CD4-positive, alpha-beta T cell treated with Interferon alpha-2 for 1 hour (primary cell): Measurements from ENCODE around the gene LACTB.

Experiments used
- DNase-seq, 2 donors: peaks; one replicate each; pipeline ENCODE4 v3.0.0-alpha.2; 2020 to 2022

Gene LACTB, protein sequence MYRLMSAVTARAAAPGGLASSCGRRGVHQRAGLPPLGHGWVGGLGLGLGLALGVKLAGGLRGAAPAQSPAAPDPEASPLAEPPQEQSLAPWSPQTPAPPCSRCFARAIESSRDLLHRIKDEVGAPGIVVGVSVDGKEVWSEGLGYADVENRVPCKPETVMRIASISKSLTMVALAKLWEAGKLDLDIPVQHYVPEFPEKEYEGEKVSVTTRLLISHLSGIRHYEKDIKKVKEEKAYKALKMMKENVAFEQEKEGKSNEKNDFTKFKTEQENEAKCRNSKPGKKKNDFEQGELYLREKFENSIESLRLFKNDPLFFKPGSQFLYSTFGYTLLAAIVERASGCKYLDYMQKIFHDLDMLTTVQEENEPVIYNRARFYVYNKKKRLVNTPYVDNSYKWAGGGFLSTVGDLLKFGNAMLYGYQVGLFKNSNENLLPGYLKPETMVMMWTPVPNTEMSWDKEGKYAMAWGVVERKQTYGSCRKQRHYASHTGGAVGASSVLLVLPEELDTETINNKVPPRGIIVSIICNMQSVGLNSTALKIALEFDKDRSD

DNA sequence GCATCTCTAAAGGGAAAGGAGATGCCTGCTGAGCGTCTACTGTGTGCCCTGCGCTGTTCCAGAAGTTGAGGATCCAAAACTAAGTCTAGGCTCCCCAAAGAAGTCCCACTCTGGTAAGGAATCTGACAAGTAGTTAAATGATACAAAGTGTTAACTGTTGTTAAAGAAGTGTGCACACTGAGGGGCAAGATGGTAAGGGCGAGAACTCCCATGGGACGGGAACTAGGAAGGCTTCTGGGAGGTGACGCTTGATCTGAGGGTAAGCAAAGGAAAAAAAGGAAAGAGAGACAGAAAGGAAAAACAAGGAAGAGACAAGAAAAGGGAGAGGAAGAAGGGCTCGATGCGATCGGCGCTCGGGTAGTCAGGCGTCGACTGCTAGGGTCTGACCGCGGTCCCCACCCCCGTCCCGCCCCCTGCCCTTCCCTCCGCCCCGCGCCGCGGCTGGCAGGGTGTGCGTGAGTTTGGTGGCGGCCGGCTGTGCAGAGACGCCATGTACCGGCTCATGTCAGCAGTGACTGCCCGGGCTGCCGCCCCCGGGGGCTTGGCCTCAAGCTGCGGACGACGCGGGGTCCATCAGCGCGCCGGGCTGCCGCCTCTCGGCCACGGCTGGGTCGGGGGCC, at the start of gene LACTB:
TSS of gene LACTB (plus strand) at position 480 of the 620 bp plus-strand sequence. CDS start at position 491, 11 bp downstream.
- peak; percentile 84 to 86 for DNase-seq

DNA sequence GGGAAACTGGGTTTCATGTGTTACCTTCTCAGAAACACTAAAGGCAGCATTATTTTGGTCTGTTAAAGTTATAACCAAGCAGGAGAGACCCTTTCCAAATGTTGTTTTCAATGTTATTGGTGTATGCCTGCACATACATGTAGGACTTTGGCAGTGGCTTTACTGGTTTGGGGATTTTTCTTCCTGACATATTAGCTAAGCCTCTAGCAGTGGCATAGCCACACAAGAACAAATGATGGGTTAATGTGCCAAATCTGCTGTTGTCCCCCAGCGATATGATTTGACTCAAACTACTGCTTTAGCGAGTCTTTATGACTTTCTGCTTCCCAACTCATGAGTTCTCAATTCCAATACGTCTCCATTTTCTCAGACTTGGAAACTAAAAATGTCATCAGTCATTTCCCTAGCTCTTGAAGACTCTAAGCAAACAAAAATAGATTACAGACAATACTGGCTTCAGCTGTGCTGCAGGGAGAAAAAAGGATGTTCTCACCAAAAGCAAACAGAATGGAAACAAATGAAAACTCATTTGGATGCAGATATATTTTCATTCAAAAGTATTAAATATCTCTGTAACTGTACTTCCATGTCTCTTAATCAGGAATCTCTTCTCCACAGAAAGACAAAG, 49.5 kb upstream of the LACTB start:
- no peak for DNase-seq

DNA sequence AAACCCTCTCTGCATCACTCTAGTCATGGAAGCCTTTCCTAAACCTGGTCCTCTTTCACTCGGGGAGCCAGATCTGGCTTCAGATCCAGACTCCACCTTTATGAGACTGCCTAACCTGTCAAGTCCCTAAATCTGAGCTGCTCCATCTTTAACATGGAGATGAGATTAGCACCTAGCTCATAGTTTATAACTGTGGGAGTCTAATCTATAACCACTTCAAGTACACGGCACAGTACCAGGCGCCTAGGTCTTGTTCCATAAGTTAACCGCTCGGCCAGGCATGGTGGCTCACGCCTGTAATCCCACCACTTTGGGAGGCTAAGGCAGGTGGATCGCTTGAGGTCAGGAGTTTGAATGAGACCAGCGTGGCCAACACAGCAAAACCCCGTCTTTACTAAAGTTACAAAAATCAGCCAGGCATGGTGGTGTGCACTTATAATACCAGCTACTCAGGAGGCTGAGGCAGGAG, 48.8 kb upstream of the LACTB start:
- DNase-seq = no peak

DNA sequence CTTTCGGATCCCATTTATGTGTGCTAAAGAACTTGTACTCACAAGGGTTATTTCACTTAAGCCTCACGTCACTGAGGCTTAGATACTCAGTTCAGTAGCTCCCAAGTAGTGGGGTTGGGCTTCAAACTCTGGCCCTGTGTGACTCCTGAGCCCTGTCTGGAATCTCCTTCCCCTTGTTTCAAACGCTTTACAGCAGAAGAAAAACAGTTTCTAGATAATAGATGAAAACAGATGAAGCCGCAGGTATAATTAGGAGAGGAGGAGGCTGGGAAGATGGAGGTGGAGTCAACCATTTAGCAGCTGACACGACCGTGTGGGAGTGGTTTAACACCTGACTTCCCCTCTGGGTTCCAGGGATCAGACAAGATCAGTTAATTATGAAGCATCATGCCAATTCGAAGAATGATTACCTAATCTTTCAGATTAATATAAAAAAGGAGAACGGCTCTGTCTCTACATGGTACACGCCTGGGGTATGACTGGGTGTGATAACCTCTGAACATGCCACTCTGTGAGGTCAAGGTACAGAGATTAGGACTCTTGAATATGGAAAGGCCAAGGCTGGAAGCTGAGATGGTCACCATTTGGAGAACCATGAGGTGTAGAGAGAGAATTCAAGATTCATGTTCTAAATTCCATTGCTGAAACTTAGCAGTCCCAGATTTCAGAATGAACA, 48.0 kb upstream of the LACTB start:
- no peak for DNase-seq

DNA sequence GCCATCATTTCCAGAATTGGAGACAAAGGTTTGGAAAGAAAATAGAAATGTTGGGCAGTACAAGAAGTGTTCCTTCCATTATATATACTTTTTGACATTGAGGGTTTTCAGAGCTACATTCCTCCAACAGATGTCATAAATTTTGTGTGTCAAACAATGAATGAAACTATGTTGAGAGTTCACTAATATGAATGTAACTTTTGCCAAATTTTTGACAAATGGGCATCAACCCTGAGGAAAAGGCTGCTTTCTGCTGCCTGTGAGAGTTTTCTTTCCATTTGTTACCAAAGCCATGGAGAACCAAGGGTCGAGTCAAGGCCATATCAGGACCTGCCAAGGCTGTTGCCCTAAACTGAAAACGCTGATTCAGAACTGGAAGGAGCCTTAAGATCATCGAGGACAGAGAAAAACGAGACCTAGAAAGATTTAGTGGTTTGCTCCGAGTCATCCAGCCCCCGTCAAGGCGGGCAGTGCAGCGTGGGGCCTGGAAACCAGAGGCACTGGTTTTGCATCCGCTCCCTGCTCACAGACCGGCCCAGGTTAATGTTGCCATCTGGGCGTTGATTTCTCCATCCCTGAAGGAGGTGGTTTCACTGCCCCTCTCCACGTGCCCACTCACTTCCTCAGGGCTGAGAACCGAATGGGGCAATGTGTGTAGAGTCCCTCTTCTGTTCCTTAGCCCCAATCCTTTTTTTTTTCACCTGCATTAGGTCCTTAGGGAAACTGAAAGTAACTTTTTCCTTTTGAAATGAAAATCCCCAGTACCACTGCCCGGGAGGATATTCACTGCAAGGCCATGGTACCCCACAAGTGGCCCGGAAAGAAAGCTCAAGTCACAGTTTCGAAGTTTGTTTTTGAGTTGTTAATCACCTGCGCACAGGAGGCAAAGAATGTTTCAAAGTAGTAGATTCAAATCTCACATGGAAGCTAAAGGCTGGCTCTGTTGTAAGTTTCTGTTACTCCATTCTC, 46.4 kb upstream of the LACTB start:
- no peak for DNase-seq

DNA sequence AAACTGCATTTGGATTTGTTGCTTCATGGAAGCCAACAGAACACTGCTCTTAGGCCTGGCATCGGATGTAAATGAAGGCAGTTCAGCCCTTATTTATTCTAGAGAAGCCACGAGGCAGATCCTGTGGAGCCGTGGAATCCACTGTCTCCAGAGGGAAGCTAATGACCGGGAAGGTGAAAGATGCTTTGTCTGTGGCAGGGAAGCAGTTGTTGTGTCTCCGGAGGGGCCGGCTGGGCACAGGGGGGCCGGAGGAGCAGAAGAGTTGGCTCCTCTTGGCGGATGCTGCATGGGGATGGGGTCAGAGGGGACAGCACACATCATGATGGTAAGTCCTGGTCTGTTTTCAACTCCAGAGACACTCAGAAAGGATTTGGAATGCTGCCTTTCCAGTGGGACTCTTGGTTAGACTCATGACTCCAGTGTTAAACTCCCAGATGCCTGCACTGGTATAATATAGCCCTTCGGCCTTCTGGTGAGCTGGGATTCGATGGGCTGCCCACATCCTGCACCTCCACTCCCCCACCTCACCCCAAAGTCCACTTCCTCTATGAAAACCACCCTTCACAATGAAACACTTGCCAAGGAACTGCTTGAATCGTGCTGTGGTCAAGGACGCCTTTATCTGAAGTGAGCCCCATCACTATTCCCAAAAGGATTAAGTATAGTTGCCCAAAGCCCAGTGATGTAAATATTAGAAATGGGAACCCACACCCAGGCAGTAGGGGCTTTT, 45.5 kb upstream of the LACTB start:
- DNase-seq = no peak

DNA sequence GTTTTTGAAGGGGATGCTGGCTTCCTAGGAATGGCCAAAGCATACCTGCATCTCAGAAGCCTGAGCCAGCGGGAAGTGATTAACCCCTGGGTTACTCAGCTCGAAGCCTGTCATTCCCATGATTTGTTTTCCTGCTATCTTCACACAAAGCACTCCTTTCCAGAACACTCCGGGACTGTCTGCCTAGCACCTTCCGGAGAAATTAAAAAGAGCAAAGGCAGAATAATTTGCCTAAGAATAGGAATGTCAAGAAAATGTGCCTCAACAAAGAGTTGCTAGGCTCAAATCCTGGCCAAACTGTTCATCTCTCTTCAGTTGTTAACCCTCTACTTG, 45.0 kb upstream of the LACTB start:
- DNase-seq = no peak

DNA sequence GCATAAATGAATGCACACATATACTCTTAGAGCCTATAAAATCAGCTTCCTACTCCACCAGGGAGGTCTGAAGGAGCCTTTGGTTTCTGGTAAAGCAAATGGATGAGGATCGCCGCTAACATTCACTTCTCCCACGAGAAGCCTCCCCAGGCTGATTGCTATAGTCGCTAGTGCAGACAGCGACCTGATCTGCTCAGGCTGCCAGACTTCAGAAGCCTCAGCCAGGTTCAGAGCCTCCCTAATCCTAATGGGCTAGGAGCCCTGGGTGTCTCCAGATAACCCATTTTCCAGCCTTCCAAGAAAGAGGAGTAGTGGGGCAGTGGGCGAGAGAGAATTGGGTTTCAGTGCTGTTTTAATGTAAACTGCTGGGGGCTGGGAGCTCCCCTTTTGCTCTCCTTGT, 43.7 kb upstream of the LACTB start:
- no peak for DNase-seq

DNA sequence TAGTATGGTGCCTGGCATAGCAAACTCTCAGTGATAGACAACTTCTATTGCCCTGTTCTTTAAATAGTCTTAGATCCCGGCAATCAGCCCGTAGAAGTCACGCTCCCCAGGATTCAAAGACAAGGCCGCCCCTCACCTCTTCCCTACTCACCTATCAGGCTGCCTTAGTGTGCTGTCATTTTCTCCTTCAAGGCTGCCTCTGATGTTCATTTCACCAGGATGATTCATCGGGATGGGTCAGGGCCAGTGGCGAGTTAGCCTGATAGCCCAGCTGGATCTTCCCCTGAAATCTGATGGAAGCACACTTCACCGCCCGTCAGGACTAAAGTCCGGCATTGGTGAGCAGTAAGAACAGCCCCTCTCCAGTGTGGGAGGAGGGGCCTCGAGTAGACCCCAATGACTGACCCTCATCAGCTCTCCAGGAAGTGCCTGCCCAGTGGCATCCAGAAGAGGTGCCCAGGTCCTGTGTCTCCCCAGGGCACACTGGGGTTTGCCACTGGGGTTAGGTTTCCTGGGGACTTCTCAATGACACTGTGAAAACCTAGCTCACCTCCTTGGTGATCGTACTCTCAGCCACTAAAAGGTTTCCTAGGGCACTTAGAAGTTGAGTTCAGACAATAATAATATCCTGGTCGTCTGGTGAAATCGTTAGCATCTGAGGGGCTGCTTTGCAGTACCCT, 41.6 kb upstream of the LACTB start:
- no peak for DNase-seq

DNA sequence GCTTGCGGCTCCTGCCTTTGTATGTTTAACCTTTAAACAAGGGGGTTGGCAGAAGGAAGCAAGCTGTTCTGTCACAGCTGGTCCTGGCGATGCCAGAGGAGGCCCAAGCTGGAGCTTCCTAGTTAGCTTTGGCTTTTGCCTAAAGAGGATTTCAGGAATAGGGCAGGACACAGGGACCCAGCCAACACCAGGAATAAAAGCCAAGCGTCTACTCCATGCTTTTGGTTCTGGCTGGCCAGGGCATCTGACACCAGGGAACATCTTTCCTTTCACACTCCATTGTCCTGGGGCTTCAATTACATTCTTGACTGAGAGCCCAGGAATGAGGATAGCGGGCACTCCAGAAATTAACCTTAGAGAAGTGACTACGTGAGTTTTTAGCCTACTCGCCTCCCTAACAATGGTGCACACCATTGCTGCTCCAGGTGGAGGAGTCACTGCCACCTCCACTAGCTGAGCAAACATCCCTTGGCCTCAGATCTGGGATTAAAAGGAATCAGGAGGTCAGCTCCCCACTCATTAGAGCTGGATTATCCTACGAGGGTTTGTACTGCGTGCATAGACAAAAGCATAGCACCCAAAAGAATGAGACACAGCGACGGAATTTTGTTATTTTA, 40.9 kb upstream of the LACTB start:
- DNase-seq = no peak

DNA sequence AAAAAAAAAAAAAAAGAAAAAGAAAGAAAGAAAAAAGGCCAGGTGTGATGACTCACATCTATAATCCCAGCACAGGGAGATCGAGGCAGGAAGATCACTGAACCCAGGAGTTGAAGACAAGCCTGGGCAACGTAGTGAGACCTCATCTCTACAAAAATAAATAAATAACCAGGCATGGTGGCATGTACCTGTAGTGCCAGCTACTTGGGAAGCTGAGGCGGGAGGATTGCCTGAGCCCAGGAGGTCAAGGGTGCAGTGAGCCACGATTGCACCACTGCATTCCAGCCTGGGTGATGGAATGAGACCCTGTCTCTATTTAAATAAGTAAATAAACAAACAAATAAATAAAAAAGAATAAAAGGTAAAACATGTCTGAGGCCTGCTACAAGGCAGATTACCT, 39.3 kb upstream of the LACTB start:
- no peak for DNase-seq

DNA sequence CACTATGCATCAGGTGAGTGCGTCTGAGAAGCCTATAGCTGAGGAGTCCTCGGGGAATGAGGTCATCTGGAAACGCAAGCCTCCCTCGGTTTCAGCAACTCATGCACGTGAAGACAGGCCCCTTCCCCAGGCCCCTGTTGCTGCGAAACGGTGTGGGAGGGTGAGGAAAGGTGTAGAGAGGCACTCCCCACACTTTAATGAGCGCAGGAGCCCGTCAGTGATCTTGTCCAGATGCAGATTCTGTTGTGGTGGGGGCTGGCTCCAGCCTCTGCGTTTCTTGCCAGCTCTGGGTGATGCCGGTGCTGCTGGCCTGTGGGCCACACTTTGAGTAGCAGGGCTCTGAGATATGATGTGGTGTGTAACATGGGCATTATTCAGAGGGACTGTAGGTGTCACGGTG, 38.6 kb upstream of the LACTB start:
- DNase-seq = no peak

DNA sequence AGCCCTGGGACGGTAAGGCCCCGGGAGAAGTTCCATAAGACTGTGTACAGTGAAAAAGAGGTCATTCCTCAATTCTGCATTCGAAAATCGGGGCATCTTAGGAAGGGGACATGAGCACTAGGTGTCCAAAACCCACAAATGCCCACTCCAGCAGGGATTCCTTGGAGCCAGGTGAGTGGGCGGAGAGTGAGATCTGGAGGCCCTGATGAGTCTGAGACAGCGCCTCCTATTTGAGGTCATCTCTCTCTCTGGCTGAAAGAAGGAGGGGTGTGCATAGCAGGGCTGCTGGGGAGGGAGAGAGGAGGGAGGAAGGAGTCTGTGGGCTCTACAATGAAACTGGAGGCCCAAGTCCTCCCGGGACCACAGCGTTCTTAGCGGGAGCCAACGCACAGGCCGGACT, 38.1 kb upstream of the LACTB start:
- no peak for DNase-seq

DNA sequence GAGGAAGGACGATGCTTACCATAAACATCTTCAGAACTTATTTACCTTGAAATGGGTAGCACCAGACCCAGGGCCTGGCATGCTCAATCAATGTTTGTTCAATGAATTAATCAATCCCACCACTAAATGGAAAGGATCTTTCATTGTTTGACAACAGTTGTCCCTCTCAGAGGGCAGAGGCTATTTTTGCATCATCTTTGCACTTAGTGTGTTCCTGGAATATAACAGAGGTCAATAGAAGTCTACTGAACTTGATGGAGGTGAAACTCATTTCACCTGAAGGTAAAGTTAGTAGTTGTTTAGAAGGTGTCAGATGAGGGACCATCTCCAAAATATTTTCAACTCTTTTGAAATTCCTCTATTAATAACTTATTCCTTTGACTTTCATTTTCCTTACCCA, 36.9 kb upstream of the LACTB start:
- DNase-seq = no peak

DNA sequence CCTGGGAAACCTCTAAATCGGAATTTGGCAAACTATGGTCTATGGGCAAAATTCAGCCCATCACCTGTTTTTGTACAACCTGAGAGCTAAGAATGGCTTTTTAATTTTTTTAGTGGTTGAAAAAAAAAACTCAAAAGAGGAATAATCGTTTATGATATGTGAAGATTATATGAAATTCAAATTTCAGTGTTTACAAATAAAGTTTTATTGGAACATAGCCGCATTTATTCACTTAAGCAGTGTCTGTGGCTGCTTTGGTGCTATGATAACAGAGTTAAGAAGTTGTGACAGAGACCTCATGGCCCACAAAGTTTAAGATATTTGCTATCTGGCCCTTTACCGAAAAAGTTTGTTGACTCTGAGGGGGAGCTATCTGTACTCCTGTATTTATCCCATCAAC, 36.4 kb upstream of the LACTB start:
- DNase-seq = no peak

DNA sequence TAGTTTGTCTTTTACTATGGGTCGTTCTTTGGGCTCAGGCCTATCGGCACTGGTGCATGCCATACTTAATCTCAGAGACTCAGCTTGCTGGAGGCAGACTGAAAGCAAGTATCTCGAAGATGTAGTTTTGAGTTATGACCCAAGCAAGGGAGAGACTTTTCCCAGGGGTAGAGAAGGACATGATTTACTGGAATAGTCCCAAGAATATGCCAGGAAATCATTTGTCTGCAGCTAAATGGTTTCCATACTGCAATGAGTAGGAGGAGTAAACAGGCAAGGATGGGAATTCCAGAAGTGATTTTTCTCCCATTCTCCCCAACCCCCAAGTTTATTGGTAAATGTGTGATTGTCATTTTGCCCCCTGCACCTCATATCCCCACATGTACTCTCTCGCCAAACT, 35.4 kb upstream of the LACTB start:
- no peak for DNase-seq

DNA sequence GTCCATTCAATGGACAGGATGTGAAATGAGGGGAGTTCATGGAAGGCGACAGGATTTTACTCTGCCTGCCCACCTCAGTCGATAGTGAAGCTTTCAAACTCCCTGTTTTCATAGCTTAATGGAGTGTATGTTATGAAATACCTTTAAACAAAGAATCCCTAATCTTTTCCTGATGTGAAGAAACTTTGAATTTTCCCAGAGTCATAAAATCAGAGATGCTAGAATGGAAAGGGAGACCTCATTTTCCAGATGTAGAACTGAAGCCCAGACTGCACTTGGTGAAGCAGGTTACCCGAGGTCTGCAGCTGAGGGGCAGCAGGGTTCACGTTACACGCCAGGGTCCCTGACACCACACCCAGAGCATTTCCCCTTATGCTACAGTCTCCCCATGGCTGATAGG, 34.7 kb upstream of the LACTB start:
- no peak for DNase-seq

DNA sequence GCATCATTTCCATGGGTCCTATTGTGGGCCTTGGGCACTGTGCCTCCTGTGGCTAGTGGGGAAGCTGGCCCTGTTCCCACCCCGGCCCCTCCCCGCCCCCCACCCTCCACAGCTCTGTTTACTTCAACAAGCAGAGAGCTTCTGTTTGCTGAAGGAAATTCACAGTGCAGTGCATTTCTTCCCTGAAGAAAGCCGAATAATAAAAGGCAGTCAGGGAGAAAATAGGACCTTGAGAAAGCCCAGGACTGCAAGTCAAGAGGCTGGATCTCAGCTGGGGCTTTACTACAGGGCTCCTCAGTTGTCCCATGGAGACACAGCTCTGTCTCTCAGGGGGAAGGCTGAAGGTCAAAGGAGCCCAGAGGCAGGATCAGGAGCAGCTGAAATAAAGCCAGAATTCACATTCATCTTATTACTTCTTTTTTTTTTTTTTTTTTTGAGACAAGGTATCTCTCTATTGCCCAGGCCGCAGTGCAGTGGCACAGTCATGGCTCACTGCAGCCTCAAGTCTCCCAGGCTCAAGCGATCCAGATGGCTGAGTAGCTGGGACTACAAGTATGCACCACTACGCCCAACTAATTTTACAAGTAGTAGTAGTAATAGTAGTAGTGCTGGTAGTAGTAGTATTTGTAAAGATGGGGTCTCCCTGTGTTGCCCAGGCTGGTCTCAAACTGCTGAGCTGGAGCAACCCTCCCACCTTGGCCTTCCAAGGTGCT, 33.0 kb upstream of the LACTB start:
- DNase-seq = no peak

DNA sequence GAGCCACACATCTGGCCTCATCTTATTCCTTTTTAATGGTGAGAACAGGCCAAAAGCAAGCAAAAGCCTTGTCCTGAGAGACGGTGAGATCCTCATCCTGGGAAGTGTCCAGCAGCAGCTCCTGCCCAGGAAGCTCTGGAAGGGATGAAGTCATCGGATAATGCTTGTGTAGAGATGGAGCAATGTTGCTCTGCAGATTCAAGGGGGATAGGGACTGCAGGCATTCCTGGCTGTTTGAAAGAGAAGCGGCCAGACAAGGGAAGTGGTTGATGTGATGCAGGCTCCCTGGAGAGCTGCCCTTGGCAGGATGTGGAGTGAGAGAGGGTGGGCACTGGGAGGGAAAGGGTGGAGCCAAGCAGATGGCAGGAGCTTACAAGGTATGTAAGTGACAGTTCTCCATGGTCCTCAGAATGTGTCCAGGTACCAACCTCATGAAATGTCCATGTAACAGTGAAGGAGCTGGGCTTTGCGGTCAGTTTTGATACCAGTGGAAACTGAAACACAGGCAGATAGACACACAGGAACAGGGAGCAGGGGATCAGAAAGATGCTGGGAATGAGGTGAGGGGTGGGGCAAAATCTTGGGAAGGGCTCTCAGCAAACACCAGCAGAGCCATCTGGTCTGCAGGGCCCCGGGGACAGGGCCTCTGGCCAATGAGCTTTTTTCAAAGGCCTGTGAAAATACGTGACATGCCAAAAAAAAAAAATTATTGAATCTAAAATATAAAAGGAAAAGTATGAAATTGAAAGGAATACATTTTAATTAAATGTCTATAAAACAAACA, 32.2 kb upstream of the LACTB start:
- no peak for DNase-seq
